CD4-positive, CD25-positive, alpha-beta regulatory T cell (primary cell): ENCODE results near the gene STAT3. TPM values are rescaled to one million over a fixed set of nuclear protein-coding genes. Genes with fewer than 3 reads are reported as not detected.
"Not testable (repeated sequence)": the region's sequence is repeated elsewhere in the genome, so short reads cannot be mapped to it uniquely, and the experiment has no call there.

Experiments
- ATAC-seq, 2 donors: fragments of 150-1000 bp; cut with Tn5 transposase; one replicate each; pipeline ENCODE4 v1.10.0; 2021; ENCODE audit warnings: low read depth in 2 of 2, moderate number of reproducible peaks in 2 of 2, moderate library complexity in 1 of 2
- DNase-seq, 3 donors: peaks; one replicate each; pipeline versions ENCODE4 v3.0.0 to v3.0.0-alpha.2; 2012 to 2022; ENCODE audit warnings: mixed read lengths in 1 of 3
- H3K27ac ChIP-seq: one replicate; pipeline ENCODE4 v1.7.0; 2013; ENCODE audit warnings: mild to moderate bottlenecking, low read length; ENCODE audit not compliant: insufficient read depth, poor library complexity, severe bottlenecking
- H3K27me3 ChIP-seq: one replicate; pipeline ENCODE4 v1.7.0; 2013; ENCODE audit warnings: low read length; ENCODE audit not compliant: control insufficient read depth, insufficient read depth
- H3K36me3 ChIP-seq: one replicate; pipeline ENCODE4 v1.7.0; 2013; ENCODE audit warnings: mild to moderate bottlenecking, low read length, moderate library complexity; ENCODE audit not compliant: control insufficient read depth, insufficient read depth
- H3K4me1 ChIP-seq: 2 replicates; pipeline ENCODE4 v1.7.0; 2013; ENCODE audit warnings: mild to moderate bottlenecking, low read length; ENCODE audit not compliant: insufficient read depth, control insufficient read depth, poor library complexity, severe bottlenecking
- H3K4me3 ChIP-seq: one replicate; pipeline ENCODE4 v1.7.0; 2013; ENCODE audit warnings: low read depth, mild to moderate bottlenecking, low read length, moderate library complexity
- H3K9me3 ChIP-seq, 2 experiments: 1 replicate in 1 of 2; 2 replicates in 1 of 2; pipeline ENCODE4 v1.7.0; 2013; ENCODE audit warnings: low read length in 2 of 2, mild to moderate bottlenecking in 1 of 2, moderate library complexity in 1 of 2; ENCODE audit not compliant: control insufficient read depth in 2 of 2
- H3K27ac Mint-ChIP-seq, 3 donors: one replicate each; pipeline ENCODE4 v1.8.0; 2020 to 2022; ENCODE audit warnings: mild to moderate bottlenecking in 3 of 3, mixed read lengths in 3 of 3, moderate library complexity in 2 of 3
- H3K27me3 Mint-ChIP-seq: one replicate; pipeline ENCODE4 v1.8.0; 2022; ENCODE audit warnings: mild to moderate bottlenecking, mixed read lengths
- H3K36me3 Mint-ChIP-seq: one replicate; pipeline ENCODE4 v1.8.0; 2020; ENCODE audit warnings: mixed read lengths
- H3K4me1 Mint-ChIP-seq, 4 donors: one replicate each; pipeline ENCODE4 v1.8.0; 2020 to 2022; ENCODE audit warnings: mixed read lengths in 4 of 4, mild to moderate bottlenecking in 1 of 4
- H3K4me3 Mint-ChIP-seq, 4 donors: one replicate each; pipeline ENCODE4 v1.8.0; 2020 to 2022; ENCODE audit warnings: mild to moderate bottlenecking in 4 of 4, mixed read lengths in 4 of 4, moderate library complexity in 3 of 4
- H3K9me3 Mint-ChIP-seq, 7 donors: one replicate each; pipeline ENCODE4 v1.8.0; 2020 to 2022; ENCODE audit warnings: mixed read lengths in 7 of 7, mild to moderate bottlenecking in 3 of 7, moderate library complexity in 2 of 7
- polyA plus RNA-seq, 4 donors: library from polyadenylated mRNA; unstranded; fragments of 300-500 nt; fragmentation: Illumina TruSeq; gene quantifications; one replicate each; pipeline ENCODE4 v1.2.3, GENCODE V29; 2021
- total RNA-seq: library from RNA; stranded (reverse); gene quantifications from one replicate; pipeline ENCODE4 v1.2.3, GENCODE V29; 2022

The STAT3 gene
- total and polyA plus RNA-seq, 5 donors from 2014 or later = 100 to 262 (median 122) TPM

GRCh38 chr17:42405963-42406495 is 17.8 kb upstream of the STAT3 start:
- H3K4me3 Mint-ChIP-seq = peak overlapping the region in 1 of 4 donors; percentile 24
- ATAC-seq (peak; percentile 78), DNase-seq (peak; percentile 69 to 81 (median 78))
- H3K9me3 ChIP-seq = no peaks in the 10 kb centered on the region
- H3K36me3 Mint-ChIP-seq = no peaks in the 10 kb centered on the region
- no peak overlapping the region for H3K27ac ChIP-seq
- no peaks in the 10 kb centered on the region for H3K36me3 ChIP-seq
- peaks cover 25% of the 10 kb centered on the region for H3K27me3 Mint-ChIP-seq
- H3K27ac Mint-ChIP-seq = peak overlapping the region in 1 of 3 donors; percentile 34
- H3K4me1 ChIP-seq = peaks cover 4% of the 10 kb centered on the region
- no peaks in the 10 kb centered on the region for H3K9me3 Mint-ChIP-seq
- peaks cover 0 to 10% (median 5%) of the 10 kb centered on the region in 4 donors for H3K4me1 Mint-ChIP-seq
- H3K27me3 ChIP-seq = no peaks in the 10 kb centered on the region
- no peak overlapping the region for H3K4me3 ChIP-seq

DNA sequence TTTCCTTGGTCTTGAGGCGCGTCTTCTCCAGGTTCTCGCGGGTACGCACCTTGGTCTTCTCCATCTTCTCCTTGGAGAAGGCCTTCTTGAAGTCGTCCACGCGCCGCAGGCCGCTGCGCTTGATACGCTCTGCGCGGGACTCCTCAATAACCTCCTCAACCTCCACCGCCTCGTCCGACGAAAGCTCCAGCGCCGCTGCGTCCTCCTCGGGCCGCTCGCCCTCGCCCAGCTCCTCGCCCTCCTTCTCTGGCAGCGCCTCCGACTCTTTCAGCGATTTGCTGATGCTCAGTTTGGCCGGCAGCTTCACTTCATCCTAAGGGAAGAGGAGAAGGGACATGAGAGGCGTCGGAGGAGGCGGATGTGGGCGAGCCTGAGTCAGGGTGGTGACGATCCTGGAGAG is 16.8 kb upstream of the STAT3 start:
- peaks cover 0 to 15% (median 8%) of the 10 kb centered on the region in 4 donors for H3K4me1 Mint-ChIP-seq
- DNase-seq = no peak
- Histone ChIP-seq H3K36me3 (no peaks in the 10 kb centered on the region), H3K27ac (no peak overlapping the region), H3K4me3 (no peak overlapping the region), H3K4me1 (peaks cover 9% of the 10 kb centered on the region), H3K27me3 (no peaks in the 10 kb centered on the region), H3K9me3 (no peaks in the 10 kb centered on the region)
- H3K27ac Mint-ChIP-seq = no peak overlapping the region
- no peak for ATAC-seq
- no peaks in the 10 kb centered on the region for H3K36me3 Mint-ChIP-seq
- peaks cover 21% of the 10 kb centered on the region for H3K27me3 Mint-ChIP-seq
- no peak overlapping the region for H3K4me3 Mint-ChIP-seq
- H3K9me3 Mint-ChIP-seq = no peaks in the 10 kb centered on the region

DNA sequence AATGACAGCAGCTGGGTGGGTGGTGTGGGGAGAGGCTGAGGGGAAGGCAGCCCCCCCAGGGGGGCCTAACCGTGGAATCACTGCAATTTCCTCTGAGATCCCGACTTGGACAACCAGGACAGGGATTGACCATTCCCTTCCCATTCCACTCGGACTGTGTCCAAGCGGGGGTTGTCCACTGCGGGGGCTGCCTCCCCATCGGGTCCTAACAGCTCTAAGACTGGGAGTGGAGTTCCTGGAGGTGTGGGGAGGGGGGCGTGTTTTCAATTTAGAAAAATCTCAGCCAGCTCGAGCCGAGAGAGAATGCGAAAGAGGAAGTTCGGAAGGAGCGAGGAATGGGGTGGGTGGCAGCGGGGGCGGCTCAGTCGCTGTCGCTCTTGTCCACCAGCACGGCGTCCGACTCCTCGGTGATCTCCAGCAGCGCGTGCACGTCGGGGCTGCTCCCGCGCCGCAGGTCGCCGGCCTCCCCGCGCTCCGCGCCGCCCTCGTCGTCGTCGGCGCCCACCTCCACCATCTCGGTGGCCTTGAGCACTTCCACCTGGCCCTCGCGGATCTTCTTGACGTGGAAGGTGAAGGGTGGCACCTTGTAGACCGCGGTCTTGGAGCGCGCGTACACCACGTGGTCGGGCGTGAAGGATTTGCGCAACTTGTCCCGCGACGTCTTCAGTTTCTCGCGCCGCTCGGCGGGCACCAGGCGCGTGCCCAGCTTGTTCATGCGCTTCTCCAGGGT is 16.2 kb upstream of the STAT3 start:
- Histone ChIP-seq H3K9me3 (no peaks in the 10 kb centered on the region), H3K36me3 (no peaks in the 10 kb centered on the region), H3K27ac (no peak overlapping the region), H3K27me3 (no peaks in the 10 kb centered on the region), H3K4me1 (peaks cover 13% of the 10 kb centered on the region), H3K4me3 (no peak overlapping the region)
- Mint-ChIP-seq H3K4me3 (no peak overlapping the region), H3K9me3 (no peaks in the 10 kb centered on the region), H3K4me1 (peaks cover 0 to 18% (median 9%) of the 10 kb centered on the region in 4 donors), H3K36me3 (no peaks in the 10 kb centered on the region), H3K27ac (no peak overlapping the region), H3K27me3 (peaks cover 18% of the 10 kb centered on the region)
- ATAC-seq (no peak), DNase-seq (no peak)

DNA sequence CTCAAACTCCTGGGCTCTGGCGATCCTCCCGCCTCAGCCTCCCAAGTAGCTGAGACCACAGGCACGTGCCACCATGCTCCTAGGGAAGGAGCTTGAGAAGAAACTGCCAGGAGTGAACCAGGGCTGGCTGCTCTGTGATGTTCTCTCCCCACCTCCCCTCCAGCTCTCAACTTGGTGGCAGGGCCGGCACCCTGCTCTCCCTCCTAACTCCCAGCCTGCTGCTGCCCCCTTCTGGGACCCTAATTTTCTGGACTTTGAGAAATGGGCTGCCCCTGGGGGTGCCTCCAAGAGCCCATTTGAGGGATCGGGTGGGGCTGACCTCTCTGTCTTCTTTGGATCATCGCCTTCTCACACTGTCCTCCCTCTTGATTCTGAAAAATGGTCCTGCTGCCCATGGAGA is 14.9 kb upstream of the STAT3 start:
- Mint-ChIP-seq H3K27me3 (peaks cover 17% of the 10 kb centered on the region), H3K36me3 (no peaks in the 10 kb centered on the region), H3K4me1 (peaks cover 0 to 18% (median 9%) of the 10 kb centered on the region in 4 donors), H3K4me3 (no peak overlapping the region), H3K9me3 (no peaks in the 10 kb centered on the region), H3K27ac (peak overlapping the region in 1 of 3 donors; percentile 8)
- no peaks in the 10 kb centered on the region for H3K9me3 ChIP-seq
- no peak overlapping the region for H3K27ac ChIP-seq
- ATAC-seq (no peak), DNase-seq (peak in 1 of 3 donors; percentile 38)
- peaks cover 13% of the 10 kb centered on the region for H3K4me1 ChIP-seq
- no peaks in the 10 kb centered on the region for H3K36me3 ChIP-seq
- no peaks in the 10 kb centered on the region for H3K27me3 ChIP-seq
- no peak overlapping the region for H3K4me3 ChIP-seq

- Histone ChIP-seq H3K36me3 (no peaks in the 10 kb centered on the region), H3K4me3 (no peak overlapping the region), H3K27ac (no peak overlapping the region), H3K9me3 (no peaks in the 10 kb centered on the region), H3K27me3 (no peaks in the 10 kb centered on the region), H3K4me1 (peaks cover 13% of the 10 kb centered on the region)
- DNase-seq = no peak
- H3K4me1 Mint-ChIP-seq = peaks cover 0 to 12% (median 6%) of the 10 kb centered on the region in 4 donors
- peak overlapping the region in 1 of 3 donors; percentile 60 for H3K27ac Mint-ChIP-seq
- ATAC-seq = no peak
- H3K27me3 Mint-ChIP-seq = peaks cover 13% of the 10 kb centered on the region
- H3K36me3 Mint-ChIP-seq = no peaks in the 10 kb centered on the region
- no peaks in the 10 kb centered on the region for H3K9me3 Mint-ChIP-seq
- H3K4me3 Mint-ChIP-seq = no peak overlapping the region
Observed at GRCh38 chr17:42402117-42402516, 13.9 kb upstream of the STAT3 start.

GRCh38 chr17:42400844-42401375 is 12.7 kb upstream of the STAT3 start:
- H3K9me3 ChIP-seq, H3K27me3 ChIP-seq, H3K36me3 ChIP-seq, DNase-seq, H3K27ac ChIP-seq, H3K4me3 ChIP-seq, H3K27ac Mint-ChIP-seq, H3K36me3 Mint-ChIP-seq, H3K4me3 Mint-ChIP-seq, ATAC-seq, H3K4me1 ChIP-seq, H3K9me3 Mint-ChIP-seq: not testable (repeated sequence)
- peaks cover 0 to 13% (median 5%) of the 10 kb centered on the region in 4 donors for H3K4me1 Mint-ChIP-seq
- H3K27me3 Mint-ChIP-seq = peaks cover 11% of the 10 kb centered on the region

DNA sequence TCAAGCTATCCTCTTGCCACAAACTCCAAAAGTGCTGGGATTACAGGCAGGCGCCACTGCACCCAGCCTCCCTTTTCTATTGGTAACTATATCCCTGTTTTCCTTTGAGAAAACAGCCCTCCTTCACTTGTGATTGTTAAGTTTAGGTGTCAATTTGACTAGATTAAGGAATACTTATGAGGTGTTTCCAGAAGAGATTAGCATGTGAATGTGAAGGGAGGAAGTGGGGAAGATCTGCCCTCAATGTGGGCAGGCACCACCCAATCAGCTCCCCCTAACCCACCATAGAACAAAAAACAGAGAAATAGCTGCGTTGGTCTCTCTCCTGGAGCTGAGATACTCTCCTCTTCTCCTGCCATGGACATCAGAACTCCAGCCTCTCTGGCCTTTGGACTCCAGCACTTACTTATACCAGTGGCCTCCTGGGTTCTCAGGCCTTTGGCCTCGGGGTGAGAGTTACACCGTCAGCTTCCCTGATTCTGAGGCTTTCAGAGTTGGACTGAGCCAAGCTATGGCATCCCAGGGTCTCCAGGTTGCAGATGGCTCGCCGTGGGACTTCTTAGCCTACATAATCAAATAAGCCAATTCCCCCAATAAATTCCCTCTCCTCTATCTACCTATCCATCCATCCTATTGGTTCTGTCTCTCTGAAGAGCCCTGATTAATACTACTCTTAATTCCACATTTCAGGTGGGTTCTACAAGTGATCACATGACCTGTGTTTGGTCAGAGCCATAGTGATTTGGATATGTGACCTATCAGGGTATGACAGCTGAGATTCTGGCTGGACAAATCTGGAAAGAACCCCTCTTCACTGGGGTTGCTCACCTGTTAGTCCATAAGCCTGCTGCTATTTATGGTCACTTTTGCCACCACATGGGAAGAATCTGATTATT is 12.0 kb upstream of the STAT3 start:
- Histone ChIP-seq H3K9me3 (no peaks in the 10 kb centered on the region), H3K27ac (no peak overlapping the region), H3K27me3 (no peaks in the 10 kb centered on the region), H3K4me1 (peaks cover 9% of the 10 kb centered on the region), H3K36me3 (no peaks in the 10 kb centered on the region), H3K4me3 (no peak overlapping the region)
- ATAC-seq (no peak), DNase-seq (no peak)
- Mint-ChIP-seq H3K27ac (peak overlapping the region in 1 of 3 donors; percentile 67), H3K4me1 (peaks cover 0 to 11% (median 4%) of the 10 kb centered on the region in 4 donors), H3K27me3 (peaks cover 9% of the 10 kb centered on the region), H3K4me3 (no peak overlapping the region), H3K36me3 (no peaks in the 10 kb centered on the region), H3K9me3 (no peaks in the 10 kb centered on the region)
